ENCODE measurements around the gene TRMT112.

GRCh38 chr11:64312947-64313346, 4.4 kb downstream of the TRMT112 start:
- TF ChIP-seq GABPA (IDR thresholded peaks at IDR 0.05; ENCODE audit: borderline replicate concordance, insufficient read depth, low read length) (no peak), JUND (IDR thresholded peaks at IDR 0.05; ENCODE audit: low read length) (no peak), EGR1 (IDR thresholded peaks at IDR 0.05; ENCODE audit: borderline replicate concordance, low read depth, low read length) (no peak), ATF2 (IDR thresholded peaks at IDR 0.05; ENCODE audit: low read length) (no peak), PHF8 (conservative IDR thresholded peaks at IDR 0.05; ENCODE audit: low read depth, low read length) (no peak), CTCF (IDR thresholded peaks at IDR 0.05; ENCODE audit: control extremely low read depth in 1 of 3, insufficient read depth in 1 of 3, low read depth in 1 of 3, low read length in 3 of 3) (no peak), HDAC2 (IDR thresholded peaks at IDR 0.05; ENCODE audit: borderline replicate concordance in 1 of 2, low read depth in 2 of 2, low read length in 2 of 2) (no peak), RAD21 (IDR thresholded peaks at IDR 0.05 in 1 of 2, conservative IDR thresholded peaks at IDR 0.05 in 1 of 2; ENCODE audit: low read depth in 2 of 2, low read length in 2 of 2) (no peak), CHD1 (IDR thresholded peaks at IDR 0.05; ENCODE audit: low read depth, low read length) (no peak), ZNF274 (IDR thresholded peaks at IDR 0.05; ENCODE audit: borderline replicate concordance, extremely low read depth, low read length) (no peak), EZH2 (IDR thresholded peaks at IDR 0.05; ENCODE audit: low read depth, low read length, severe bottlenecking) (no peak), CHD2 (IDR thresholded peaks at IDR 0.05; ENCODE audit: low read length) (no peak), KDM4A (IDR thresholded peaks at IDR 0.05; ENCODE audit: low read depth, low read length, severe bottlenecking) (no peak)
